ENCODE results near the gene PARD6A.

GRCh38 chr16:67664871-67665270, 4.1 kb downstream of the PARD6A start:
- no peak for TF ChIP-seq EP300 (IDR thresholded peaks at IDR 0.05)
- TF ChIP-seq CTCF (IDR thresholded peaks at IDR 0.05) = no peak
- TF ChIP-seq POLR2A (IDR thresholded peaks at IDR 0.05) = no peak

Measured in ovary (tissue), 3 donors.